ENCODE measurements around the gene S100A2.

S100A2 gene

DNA sequence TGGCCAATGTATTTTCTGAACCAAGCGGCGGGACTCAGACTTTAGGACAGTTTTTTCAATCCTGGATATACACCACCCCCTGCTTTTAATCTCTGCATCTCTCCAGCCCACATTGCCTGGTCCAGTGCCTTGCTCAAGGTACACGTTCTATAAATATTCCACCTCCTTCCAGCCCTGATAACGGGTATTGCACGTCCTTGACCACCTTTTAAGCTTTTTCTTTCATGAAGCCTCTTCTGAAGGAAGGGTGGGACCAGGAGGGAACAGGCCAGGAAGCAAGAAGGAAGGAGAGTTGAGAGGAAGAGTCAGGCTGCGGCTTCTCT lies 43.9 kb upstream of the S100A2 start:
- no peak for TF ChIP-seq SPI1 (IDR thresholded peaks at IDR 0.05; ENCODE audit: borderline replicate concordance, low read depth)
- TF ChIP-seq, protein P1, sequence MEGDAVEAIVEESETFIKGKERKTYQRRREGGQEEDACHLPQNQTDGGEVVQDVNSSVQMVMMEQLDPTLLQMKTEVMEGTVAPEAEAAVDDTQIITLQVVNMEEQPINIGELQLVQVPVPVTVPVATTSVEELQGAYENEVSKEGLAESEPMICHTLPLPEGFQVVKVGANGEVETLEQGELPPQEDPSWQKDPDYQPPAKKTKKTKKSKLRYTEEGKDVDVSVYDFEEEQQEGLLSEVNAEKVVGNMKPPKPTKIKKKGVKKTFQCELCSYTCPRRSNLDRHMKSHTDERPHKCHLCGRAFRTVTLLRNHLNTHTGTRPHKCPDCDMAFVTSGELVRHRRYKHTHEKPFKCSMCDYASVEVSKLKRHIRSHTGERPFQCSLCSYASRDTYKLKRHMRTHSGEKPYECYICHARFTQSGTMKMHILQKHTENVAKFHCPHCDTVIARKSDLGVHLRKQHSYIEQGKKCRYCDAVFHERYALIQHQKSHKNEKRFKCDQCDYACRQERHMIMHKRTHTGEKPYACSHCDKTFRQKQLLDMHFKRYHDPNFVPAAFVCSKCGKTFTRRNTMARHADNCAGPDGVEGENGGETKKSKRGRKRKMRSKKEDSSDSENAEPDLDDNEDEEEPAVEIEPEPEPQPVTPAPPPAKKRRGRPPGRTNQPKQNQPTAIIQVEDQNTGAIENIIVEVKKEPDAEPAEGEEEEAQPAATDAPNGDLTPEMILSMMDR (IDR thresholded peaks at IDR 0.05; ENCODE audit: insufficient read depth, low read length), result no peak
- no peak for TF ChIP-seq POLR2AphosphoS5 (IDR thresholded peaks at IDR 0.05; ENCODE audit: low read depth)
- TF ChIP-seq GABPA (IDR thresholded peaks at IDR 0.05; ENCODE audit: low read depth), result no peak
- TF ChIP-seq, protein P2, sequence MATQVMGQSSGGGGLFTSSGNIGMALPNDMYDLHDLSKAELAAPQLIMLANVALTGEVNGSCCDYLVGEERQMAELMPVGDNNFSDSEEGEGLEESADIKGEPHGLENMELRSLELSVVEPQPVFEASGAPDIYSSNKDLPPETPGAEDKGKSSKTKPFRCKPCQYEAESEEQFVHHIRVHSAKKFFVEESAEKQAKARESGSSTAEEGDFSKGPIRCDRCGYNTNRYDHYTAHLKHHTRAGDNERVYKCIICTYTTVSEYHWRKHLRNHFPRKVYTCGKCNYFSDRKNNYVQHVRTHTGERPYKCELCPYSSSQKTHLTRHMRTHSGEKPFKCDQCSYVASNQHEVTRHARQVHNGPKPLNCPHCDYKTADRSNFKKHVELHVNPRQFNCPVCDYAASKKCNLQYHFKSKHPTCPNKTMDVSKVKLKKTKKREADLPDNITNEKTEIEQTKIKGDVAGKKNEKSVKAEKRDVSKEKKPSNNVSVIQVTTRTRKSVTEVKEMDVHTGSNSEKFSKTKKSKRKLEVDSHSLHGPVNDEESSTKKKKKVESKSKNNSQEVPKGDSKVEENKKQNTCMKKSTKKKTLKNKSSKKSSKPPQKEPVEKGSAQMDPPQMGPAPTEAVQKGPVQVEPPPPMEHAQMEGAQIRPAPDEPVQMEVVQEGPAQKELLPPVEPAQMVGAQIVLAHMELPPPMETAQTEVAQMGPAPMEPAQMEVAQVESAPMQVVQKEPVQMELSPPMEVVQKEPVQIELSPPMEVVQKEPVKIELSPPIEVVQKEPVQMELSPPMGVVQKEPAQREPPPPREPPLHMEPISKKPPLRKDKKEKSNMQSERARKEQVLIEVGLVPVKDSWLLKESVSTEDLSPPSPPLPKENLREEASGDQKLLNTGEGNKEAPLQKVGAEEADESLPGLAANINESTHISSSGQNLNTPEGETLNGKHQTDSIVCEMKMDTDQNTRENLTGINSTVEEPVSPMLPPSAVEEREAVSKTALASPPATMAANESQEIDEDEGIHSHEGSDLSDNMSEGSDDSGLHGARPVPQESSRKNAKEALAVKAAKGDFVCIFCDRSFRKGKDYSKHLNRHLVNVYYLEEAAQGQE (IDR thresholded peaks at IDR 0.05; ENCODE audit: insufficient replicate concordance, low read depth), result no peak
- no peak overlapping the region for H3K4me3 ChIP-seq (replicated peaks; ENCODE audit: insufficient read depth, low read length)
- no peak overlapping the region for H3K27ac ChIP-seq (replicated peaks)
- no peaks in the 10 kb centered on the region for H3K27me3 ChIP-seq (ENCODE audit: insufficient read depth, poor library complexity, severe bottlenecking)
- no peak for DNase-seq (ENCODE audit: low read depth in 1 of 2, low spot score in 1 of 2)

DNA sequence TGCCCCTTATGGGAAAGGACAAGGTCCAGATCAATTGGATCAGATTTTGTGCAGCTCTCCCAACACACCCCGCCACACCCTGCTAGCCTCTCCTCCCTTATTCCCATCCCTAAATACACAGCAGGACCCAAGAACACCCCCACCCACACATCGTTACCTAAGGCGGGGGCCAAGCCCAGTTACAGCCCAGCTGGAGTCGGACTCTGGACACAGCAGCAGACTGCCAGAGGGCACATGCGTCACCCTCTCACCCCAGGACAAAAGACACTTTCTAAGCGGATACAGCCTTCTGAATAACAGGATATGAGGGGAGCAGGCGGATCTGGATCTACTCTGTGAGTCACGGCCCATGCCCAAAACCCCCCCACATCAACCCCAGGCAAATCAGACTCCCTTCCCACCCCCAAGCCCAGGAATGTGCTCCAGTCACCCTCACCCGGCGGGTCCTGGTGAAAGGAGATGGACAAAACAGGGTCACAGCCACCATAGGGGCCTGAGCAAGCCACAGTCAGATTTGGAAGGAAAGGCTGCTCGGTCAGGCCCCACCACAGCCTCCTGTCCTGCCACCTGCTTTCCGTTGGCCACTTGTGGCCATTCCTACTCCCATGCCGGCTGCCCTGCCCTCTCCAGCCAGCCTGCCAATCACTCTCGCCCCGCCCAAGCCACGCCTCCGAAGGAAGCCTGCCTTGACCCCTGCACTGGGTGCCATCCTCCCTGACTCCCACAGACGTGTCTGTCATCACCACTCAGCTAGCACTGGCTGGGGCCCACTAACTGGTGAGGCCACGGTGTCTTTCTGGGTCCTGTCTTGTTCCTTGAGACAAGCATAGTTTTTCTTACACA lies 43.3 kb upstream of the S100A2 start:
- no peak for DNase-seq (ENCODE audit: low read depth in 1 of 2, low spot score in 1 of 2)
- Histone ChIP-seq H3K27me3 (ENCODE audit: insufficient read depth, poor library complexity, severe bottlenecking) (no peaks in the 10 kb centered on the region), H3K4me3 (replicated peaks; ENCODE audit: insufficient read depth, low read length) (no peak overlapping the region), H3K27ac (replicated peaks) (no peak overlapping the region)
- TF ChIP-seq, protein P1 (IDR thresholded peaks at IDR 0.05; ENCODE audit: insufficient read depth, low read length), result no peak
- TF ChIP-seq, protein P2 (IDR thresholded peaks at IDR 0.05; ENCODE audit: insufficient replicate concordance, low read depth), result no peak
- no peak for TF ChIP-seq GABPA (IDR thresholded peaks at IDR 0.05; ENCODE audit: low read depth)
- no peak for TF ChIP-seq SPI1 (IDR thresholded peaks at IDR 0.05; ENCODE audit: borderline replicate concordance, low read depth)
- no peak for TF ChIP-seq POLR2AphosphoS5 (IDR thresholded peaks at IDR 0.05; ENCODE audit: low read depth)

DNA sequence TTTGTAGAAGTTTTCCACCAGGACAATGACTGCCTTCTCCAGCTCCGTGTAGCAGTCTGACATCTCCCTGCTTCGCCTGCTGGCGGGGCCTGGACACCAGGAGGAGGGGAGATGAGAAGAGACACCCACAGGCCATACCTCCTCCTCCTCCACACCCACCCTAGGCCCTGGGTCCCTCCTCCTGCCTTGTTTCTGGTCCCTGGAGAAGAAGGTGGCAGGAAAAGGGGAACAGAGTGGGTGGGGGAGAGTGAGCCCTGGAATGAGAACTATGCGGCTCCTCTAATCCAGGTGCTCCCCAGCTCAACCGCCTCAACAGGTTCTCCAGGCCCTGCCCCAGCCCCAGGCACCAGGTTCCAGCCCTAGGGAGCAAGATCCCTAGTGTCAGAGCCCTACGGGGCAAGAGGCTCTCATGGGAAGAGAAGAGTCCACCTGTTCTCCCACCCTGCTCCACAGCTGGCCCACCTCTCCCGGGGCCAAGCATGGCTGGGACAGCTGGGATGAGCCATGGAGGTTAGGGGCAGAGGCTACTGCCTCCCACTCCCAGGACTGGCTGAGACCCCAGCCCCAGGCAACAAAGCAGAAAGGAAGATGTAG lies 42.5 kb upstream of the S100A2 start:
- H3K27ac ChIP-seq (replicated peaks), result no peak overlapping the region
- no peak overlapping the region for H3K4me3 ChIP-seq (replicated peaks; ENCODE audit: insufficient read depth, low read length)

DNA sequence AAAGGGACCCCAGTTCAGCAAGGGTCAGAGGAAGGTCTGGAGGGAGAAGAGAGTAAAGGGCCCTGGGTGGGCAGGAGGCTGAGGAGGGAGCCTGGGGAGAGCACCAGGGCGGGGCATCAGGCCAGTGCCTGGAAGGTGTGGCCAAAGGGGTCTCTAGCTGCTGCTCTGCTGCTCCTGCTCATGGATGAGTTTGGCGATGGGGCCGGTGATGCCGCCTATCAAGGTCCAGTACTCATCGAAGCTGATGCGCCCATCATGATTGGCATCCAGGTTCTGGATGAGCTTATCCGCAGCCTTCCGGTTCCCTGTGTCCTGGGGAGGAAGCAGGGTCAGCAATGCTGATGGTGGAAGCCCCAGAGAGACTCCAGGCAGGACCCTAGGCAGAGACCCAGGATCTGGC lies 41.7 kb upstream of the S100A2 start:
- TF ChIP-seq SPI1 (IDR thresholded peaks at IDR 0.05; ENCODE audit: borderline replicate concordance, low read depth), result no peak
- no peak for TF ChIP-seq POLR2AphosphoS5 (IDR thresholded peaks at IDR 0.05; ENCODE audit: low read depth)
- TF ChIP-seq, protein P2 (IDR thresholded peaks at IDR 0.05; ENCODE audit: insufficient replicate concordance, low read depth), result no peak
- TF ChIP-seq, protein P1 (IDR thresholded peaks at IDR 0.05; ENCODE audit: insufficient read depth, low read length), result no peak
- TF ChIP-seq GABPA (IDR thresholded peaks at IDR 0.05; ENCODE audit: low read depth), result no peak
- H3K27ac ChIP-seq (replicated peaks), result no peak overlapping the region
- H3K4me3 ChIP-seq (replicated peaks; ENCODE audit: insufficient read depth, low read length), result no peak overlapping the region
- DNase-seq (ENCODE audit: low read depth in 1 of 2, low spot score in 1 of 2), result no peak
- no peaks in the 10 kb centered on the region for H3K27me3 ChIP-seq (ENCODE audit: insufficient read depth, poor library complexity, severe bottlenecking)

More for the DNA sequence above, 42.5 kb upstream of the S100A2 start:
- no peak for DNase-seq (ENCODE audit: low read depth in 1 of 2, low spot score in 1 of 2)
- H3K27me3 ChIP-seq (ENCODE audit: insufficient read depth, poor library complexity, severe bottlenecking), result no peaks in the 10 kb centered on the region
- TF ChIP-seq GABPA (IDR thresholded peaks at IDR 0.05; ENCODE audit: low read depth) (no peak), POLR2AphosphoS5 (IDR thresholded peaks at IDR 0.05; ENCODE audit: low read depth) (no peak), SPI1 (IDR thresholded peaks at IDR 0.05; ENCODE audit: borderline replicate concordance, low read depth) (no peak)

Data from HL-60 (cell line).